K562 (cell line): ENCODE measurements around the gene ATP6V0A4.

Source experiments
- EP300 ChIP-seq: IDR thresholded peaks from 2 replicates; pipeline ENCODE4 v1.6.1; 2012; ENCODE audit warnings: low read length, improper control_type of control experiment
- STAG1 ChIP-seq: sonication (generic); formaldehyde crosslinking; IDR thresholded peaks from 2 replicates; pipeline ENCODE4 v1.5.0; 2020; ENCODE audit warnings: missing genetic modification reagents, borderline replicate concordance
- TAF1 ChIP-seq: IDR thresholded peaks from 2 replicates; pipeline ENCODE4 v1.6.1; 2011; ENCODE audit warnings: mild to moderate bottlenecking, low read length, moderate library complexity; ENCODE audit not compliant: insufficient read depth, control insufficient read depth, severe bottlenecking; ENCODE audit errors: extremely low read depth
- TF ChIP-seq, protein P1 (sequence below), 3 experiments: IDR thresholded peaks in 2 of 3; conservative IDR thresholded peaks in 1 of 3; 2 replicates each; pipeline ENCODE4 v1.5.1; 2011 to 2012; ENCODE audit warnings: low read length in 3 of 3, mild to moderate bottlenecking in 3 of 3, control low read depth in 2 of 3, improper control_type of control experiment in 1 of 3, inconsistent platforms in 1 of 3, low read depth in 1 of 3, mixed read lengths in 1 of 3, moderate library complexity in 1 of 3; ENCODE audit not compliant: insufficient read depth in 2 of 3
- TF ChIP-seq, protein P2 (sequence below), 2 experiments: fragments of 450-650 bp in 1 of 2; sonication (generic) in 1 of 2; formaldehyde crosslinking in 1 of 2; IDR thresholded peaks in 1 of 2; conservative IDR thresholded peaks in 1 of 2; 2 replicates each; pipeline versions ENCODE4 v1.6.1 to v1.8.1; 2016 to 2023; ENCODE audit warnings: mild to moderate bottlenecking in 2 of 2, moderate library complexity in 2 of 2, inconsistent platforms in 1 of 2, missing genetic modification reagents in 1 of 2
- TF ChIP-seq, protein P3 (sequence below): fragments of 450-650 bp; IDR thresholded peaks from 2 replicates; pipeline ENCODE4 v1.6.1; 2016; ENCODE audit warnings: low read depth, mild to moderate bottlenecking, moderate library complexity
- TF ChIP-seq, protein P4 (sequence below): sonication (generic); formaldehyde crosslinking; IDR thresholded peaks from 2 replicates; pipeline ENCODE4 v1.9.0; 2022; ENCODE audit warnings: mild to moderate bottlenecking, missing genetic modification reagents

DNA sequence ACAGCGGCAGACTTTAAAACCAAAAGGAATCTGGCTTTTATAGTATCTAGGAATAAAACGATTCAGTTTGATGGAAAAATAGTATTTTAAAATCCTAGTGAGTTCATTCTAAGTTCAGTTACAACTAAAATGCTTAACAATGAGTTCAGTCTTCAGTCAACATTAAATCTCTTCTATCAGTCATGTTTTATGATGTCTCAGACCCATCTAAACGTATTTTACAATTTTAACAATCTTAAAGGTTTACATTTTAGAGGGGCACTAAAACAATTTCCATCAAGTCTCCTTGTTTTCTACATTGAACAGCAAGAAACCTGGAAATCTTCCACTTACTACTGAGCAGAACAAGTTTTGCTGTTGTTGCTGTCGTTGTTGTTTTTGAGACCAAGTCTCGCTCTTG, 106.8 kb downstream of the ATP6V0A4 start:
- TF ChIP-seq, protein P1, sequence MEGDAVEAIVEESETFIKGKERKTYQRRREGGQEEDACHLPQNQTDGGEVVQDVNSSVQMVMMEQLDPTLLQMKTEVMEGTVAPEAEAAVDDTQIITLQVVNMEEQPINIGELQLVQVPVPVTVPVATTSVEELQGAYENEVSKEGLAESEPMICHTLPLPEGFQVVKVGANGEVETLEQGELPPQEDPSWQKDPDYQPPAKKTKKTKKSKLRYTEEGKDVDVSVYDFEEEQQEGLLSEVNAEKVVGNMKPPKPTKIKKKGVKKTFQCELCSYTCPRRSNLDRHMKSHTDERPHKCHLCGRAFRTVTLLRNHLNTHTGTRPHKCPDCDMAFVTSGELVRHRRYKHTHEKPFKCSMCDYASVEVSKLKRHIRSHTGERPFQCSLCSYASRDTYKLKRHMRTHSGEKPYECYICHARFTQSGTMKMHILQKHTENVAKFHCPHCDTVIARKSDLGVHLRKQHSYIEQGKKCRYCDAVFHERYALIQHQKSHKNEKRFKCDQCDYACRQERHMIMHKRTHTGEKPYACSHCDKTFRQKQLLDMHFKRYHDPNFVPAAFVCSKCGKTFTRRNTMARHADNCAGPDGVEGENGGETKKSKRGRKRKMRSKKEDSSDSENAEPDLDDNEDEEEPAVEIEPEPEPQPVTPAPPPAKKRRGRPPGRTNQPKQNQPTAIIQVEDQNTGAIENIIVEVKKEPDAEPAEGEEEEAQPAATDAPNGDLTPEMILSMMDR (IDR thresholded peaks at IDR 0.05 in 2 of 3, conservative IDR thresholded peaks at IDR 0.05 in 1 of 3; ENCODE audit: insufficient read depth in 2 of 3, low read depth in 1 of 3, low read length in 3 of 3): no peak
- TF ChIP-seq, protein P2, sequence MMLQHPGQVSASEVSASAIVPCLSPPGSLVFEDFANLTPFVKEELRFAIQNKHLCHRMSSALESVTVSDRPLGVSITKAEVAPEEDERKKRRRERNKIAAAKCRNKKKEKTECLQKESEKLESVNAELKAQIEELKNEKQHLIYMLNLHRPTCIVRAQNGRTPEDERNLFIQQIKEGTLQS (IDR thresholded peaks at IDR 0.05): no peak
- TF ChIP-seq, protein P2 (CRISPR knock-in tag; conservative IDR thresholded peaks at IDR 0.05): no peak
- TF ChIP-seq, protein P3, sequence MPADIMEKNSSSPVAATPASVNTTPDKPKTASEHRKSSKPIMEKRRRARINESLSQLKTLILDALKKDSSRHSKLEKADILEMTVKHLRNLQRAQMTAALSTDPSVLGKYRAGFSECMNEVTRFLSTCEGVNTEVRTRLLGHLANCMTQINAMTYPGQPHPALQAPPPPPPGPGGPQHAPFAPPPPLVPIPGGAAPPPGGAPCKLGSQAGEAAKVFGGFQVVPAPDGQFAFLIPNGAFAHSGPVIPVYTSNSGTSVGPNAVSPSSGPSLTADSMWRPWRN: no peak
- TF ChIP-seq, protein P4, sequence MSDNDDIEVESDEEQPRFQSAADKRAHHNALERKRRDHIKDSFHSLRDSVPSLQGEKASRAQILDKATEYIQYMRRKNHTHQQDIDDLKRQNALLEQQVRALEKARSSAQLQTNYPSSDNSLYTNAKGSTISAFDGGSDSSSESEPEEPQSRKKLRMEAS: no peak
- no peak for TF ChIP-seq EP300
- no peak for TF ChIP-seq STAG1
- no peak for TF ChIP-seq TAF1
